Inflammatory macrophage treated with lipopolysaccharide for 4 hours (primary cell): ENCODE data around the gene PSMD11.
"Not testable (repeated sequence)": the region's sequence is repeated elsewhere in the genome, so short reads cannot be mapped to it uniquely, and the experiment has no call there.

ENCODE experiments used
- DNase-seq: peaks from one replicate; pipeline ENCODE4 v3.0.0-alpha.2; 2020

The PSMD11 gene

GRCh38 chr17:32515677-32516383 lies 71.5 kb downstream of the PSMD11 start:
- DNase-seq, result no peak

- DNase-seq, result no peak
Measured at GRCh38 chr17:32516450-32516849, 72.1 kb downstream of the PSMD11 start.

DNA sequence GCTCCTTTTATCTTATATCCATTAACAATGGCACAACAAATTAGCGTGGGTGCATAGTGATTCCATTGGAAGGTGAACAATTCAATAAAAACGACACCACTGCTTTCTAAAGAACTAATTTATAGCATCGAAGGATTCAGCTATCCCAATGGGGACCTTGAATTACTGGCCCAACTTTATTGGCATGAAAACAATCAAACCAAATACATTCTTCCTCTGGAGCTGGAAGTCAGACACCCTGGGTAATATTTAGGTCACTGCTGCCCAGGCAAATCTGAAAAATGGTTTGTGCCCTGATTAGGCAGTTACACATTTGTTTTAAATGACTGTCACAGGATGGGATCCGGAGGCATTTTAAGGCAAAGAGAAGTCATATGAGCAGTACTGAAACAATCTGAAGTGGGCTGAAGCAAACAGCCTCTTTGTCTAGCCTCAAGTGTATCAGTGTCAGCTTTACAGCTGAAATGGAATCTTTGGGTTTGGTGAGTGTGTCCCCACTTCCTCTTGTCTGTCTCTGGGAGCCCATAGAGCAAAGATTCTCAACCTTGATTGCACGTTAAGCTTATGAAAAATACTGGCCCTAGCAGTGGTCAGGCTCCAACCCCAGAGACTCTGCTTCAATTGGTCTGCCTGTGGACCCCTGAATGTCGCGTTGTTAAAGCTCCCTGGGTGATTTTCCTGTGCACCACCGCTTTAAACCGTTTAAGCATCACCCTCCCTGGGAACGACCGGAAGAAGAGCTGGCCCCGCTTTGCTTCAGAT lies 72.8 kb downstream of the PSMD11 start:
- no peak for DNase-seq

GRCh38 chr17:32517982-32518381 lies 73.7 kb downstream of the PSMD11 start:
- DNase-seq, result no peak

GRCh38 chr17:32518646-32519227 lies 74.4 kb downstream of the PSMD11 start:
- DNase-seq, result no peak

- DNase-seq, result peak; percentile 14
Measured at GRCh38 chr17:32519228-32520103, 75.2 kb downstream of the PSMD11 start.

DNA sequence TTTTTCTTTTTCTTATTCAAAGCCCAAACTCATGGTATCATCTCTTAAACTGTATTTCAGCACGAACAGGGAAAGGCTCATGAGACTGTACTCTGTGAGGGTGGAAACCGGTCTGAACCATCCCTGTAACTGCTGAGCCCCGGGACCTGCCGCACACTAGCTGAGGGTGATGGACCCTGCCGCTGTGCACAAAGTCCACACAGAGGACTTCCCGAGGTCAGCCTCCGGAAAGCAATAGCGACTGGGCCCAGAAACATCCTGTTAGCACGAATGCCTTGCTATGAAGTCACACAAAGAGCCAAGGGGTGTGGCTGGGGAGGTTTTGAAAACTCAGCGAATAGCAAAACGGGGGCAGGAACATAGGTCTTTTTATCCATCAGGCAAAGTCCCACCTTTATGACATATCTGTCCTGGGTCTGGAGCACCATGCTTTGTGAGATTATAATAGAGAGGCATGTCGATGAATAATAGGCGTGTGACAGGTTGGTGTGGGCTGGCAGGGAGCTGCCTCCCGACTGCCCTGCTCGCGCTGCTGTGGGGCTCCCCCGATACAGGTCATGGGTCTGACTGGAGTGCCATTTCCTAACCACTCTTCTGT lies 75.9 kb downstream of the PSMD11 start:
- DNase-seq, result peak; percentile 62

GRCh38 chr17:32520737-32521404 lies 76.6 kb downstream of the PSMD11 start:
- DNase-seq, result no peak

DNA sequence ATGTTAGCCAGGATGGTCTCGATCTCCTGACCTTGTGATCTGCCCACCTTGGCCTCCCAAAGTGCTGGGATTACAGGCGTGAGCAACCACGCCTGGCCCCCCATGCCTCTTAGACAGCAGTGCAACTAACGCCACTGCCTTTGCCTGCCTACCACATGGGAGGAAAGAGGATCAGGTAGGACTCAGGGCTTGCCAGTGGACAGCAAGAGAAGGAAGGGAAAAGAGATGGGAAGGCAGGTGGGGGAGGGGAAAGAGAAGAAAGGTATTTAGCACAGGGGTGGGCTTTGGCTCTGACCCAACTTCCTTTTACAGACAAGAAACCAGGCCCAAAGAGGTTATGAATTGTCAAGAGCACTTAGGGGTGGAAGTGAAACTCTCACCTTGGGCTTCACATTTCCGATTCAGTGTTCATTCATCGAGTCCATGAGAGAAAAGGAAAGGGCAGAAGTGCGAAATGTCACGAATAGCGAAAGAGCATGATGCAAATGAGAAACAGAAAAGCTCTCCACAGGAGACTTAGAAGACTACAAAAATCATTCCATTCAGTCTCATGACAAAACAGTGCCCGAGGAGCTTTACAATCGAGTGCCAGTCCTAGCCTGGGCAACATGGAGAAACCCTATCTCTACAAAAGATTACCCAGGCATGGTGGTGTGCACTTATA lies 78.8 kb downstream of the PSMD11 start:
- no peak for DNase-seq

GRCh38 chr17:32523827-32524552 lies 79.7 kb downstream of the PSMD11 start:
- DNase-seq, result no peak

- not testable (repeated sequence) for DNase-seq
Measured at GRCh38 chr17:32524553-32524880, 80.2 kb downstream of the PSMD11 start.

DNA sequence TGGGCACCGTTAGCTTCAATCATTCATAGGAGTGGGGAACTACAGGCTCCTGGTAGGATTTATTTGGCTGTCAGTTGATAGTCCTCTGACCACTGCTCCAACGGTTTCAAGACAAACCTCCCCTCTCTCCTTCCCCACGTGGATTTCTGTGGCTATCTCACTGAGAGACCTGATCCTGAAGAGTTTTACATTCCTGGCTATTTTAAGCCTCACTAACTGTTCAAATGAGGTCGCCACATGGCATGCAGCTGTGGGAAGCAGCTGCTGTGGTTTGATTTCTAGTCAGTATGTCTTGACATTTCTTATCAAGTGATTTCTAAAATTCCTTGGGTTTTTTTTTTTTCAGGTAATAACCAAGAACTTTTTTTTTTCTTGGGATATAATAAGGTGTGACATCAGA lies 80.8 kb downstream of the PSMD11 start:
- DNase-seq, result no peak

DNA sequence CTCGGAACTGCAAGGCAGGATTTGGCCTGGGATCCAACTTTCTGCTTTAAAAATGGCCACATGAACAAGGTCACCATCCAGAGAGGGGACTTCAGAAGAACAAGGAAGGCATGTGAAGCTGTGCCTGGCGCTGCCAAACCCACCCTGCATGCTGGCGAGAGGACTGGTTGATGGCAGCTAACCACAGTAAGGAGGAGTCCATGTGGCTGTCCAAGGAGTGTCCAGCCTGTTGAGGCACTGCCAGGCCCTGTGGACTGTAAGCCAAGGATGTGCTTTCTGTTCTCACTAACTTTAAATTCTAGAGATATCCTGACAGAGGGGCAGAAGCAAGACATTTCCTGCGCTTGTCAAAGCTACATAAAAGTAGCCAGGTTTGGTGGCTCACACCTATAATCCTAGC lies 82.8 kb downstream of the PSMD11 start:
- DNase-seq, result no peak

GRCh38 chr17:32528825-32529224 lies 84.5 kb downstream of the PSMD11 start:
- DNase-seq, result no peak

DNA sequence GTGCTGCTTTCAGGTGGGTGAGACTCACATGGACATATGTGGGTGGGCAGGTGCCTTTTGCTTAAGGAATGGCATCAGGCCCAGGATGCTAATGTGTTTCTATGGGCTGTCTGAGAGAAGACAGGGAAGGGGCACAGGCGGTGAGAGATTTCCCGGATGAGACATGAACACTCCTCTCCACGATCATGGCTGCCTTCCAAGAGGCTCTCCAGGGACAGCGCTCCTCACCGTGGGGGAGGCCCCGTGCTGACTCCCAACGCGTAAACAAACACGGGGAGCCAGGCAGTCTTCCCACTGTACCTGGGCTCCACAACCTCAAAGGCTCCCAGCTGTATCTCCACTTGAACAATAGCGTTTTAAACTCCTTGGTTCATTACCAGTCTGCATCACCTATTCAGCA lies 85.3 kb downstream of the PSMD11 start:
- no peak for DNase-seq
